Stimulated activated CD8-positive, alpha-beta memory T cell treated with anti-CD3 and anti-CD28 coated beads, Interleukin-15, amount 100 ng/mL, for 4 hours (primary cell): ENCODE results near the gene HCFC1R1.
A peak's percentile ranks its signal among the peaks of the same experiment; 100 is the strongest.
"Not testable (repeated sequence)": the region's sequence is repeated elsewhere in the genome, so short reads cannot be mapped to it uniquely, and the experiment has no call there.

Source experiments
- DNase-seq, 2 donors: peaks; one replicate each; pipeline ENCODE4 v3.0.0-alpha.2; 2020; ENCODE audit warnings: low read depth in 2 of 2

Gene HCFC1R1, protein sequence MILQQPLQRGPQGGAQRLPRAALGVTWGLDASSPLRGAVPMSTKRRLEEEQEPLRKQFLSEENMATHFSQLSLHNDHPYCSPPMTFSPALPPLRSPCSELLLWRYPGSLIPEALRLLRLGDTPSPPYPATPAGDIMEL

DNA sequence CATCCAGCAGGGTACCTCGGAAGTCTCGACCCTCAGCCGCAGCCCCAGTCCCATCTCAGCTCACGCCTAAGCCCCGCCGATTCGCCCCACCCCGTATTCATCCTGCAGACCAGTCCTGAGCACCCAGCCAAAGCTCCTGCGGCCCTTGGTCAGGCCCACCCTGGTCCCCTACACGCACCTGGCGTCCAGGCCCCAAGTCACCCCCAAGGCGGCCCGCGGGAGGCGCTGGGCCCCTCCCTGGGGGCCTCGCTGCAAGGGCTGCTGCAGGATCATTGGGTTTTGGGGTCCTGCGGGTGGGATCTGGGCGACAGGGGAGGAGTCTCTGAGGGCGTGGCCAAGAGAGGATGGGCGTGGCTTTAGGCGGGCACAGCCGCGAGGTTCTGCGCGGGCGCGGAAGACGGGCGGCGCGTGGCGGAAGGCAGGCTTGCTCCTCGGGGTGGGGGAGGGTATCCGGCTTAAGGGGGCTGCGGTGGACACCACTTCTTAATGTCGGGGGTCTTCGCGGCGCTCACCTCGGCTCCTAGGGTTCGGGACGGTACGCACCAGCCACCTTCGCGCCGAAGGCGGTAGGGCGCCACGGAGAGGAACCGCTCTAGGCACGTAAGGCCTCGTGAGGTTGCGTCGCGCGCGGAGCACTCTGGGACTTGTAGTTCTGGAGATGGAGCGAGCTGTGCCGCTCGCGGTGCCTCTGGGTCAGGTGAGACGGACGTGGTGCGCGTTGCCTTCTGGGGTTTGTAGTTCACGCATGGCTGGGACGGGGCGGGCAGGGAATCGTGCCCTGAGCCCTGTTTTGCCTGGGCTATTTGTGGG is at the start of gene HCFC1R1, which contains the start of gene THOC6:
TSS of gene HCFC1R1 (minus strand) at position 274 of the 810 bp plus-strand sequence. CDS start at position 273, 1 bp downstream.
TSS of gene THOC6 (plus strand) at position 367 of the 810 bp plus-strand sequence. CDS start at position 659, 292 bp downstream.
- peak; percentile 86 to 93 for DNase-seq

DNA sequence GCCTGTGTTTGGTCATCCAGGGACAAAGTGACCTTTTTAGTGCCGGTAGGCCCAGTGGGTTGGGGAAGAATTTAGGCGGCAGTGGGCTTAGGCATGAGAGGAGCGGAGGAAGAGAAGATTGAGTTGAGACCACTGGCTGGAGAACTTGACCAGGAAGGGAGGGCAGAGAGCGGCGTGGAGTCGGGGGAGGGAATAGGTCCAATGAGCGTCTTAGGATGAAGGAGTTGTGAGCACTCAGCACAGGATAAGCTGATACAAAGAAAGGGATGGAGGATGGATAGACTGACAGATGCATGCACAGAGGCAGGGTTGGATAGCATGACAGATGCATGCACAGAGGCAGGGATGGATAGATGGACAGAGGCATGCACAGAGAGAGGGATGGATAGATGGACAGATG is 49.7 kb upstream of the HCFC1R1 start:
- no peak for DNase-seq

DNA sequence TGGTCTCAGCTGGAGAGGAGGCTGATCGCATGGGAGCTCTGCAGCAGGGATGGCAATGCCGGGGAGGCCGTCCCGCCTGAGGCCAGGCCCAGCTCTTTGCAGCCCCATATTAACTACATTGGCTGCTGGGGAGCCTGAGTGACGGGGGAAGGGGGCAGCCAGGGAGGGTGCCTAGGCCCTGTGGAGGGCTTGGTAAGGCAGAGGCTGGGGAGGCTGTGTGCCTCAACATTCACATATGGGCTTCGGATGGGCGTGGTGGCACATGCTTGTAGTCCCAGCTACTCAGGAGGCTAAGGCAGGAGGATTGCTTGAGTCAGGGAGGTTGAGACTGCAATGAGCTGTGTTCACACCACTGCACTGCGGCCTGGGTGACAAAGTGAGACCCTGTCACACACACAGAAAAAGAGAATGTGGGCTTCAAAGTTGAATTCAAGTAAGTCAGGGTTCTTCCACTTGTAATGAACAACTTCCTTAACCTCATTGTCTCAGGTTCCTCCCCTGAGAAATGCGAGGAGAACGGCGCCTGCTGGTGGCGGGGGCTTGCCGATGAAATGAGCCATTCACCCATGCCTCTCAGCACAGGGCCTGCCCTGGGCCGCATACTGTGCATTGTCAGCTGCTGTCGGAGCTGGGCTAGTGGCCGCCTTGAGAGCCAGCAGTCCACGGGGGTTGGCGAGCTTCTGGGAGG is 49.0 kb upstream of the HCFC1R1 start:
- not testable (repeated sequence) for DNase-seq

DNA sequence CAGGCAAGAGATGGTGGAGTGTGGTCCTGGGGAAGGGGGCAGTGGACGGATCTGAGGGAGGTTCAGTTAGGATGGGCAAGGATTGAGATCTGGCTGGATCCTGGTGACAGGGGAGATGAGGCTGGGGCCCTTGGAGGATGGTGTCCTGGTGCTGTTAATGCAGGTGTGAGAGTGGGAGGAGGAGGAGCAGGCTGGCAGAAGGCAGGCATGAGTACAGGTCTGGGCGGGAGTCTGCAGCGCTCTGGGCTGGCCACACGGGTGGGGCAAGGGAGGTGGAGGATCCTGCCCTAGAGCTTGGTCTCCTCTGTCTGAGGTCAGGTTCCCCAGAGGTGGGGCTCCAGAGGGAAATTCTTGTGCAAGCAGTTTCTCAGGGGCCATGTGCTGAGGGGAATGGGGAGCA is 48.4 kb upstream of the HCFC1R1 start:
- DNase-seq = not testable (repeated sequence)

DNA sequence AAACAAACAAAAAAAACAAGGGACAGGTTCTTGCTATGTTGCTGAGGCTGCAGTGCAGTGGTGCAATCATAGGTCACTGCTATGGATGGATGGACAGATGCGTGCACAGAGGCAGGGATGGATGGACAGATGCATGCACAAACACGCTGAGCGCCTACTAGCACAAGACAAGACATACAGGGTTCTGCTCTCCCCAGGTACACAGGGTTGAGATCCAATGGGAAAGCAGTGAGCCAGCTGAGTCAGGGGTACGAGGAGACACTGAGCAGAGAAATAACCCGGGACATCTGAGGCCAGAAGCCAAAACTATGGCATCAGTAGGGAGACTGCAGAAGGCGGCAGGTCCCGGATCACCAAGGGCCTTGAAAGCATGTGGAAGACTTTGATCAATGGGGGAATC is 47.9 kb upstream of the HCFC1R1 start:
- no peak for DNase-seq

- no peak for DNase-seq
Observed at GRCh38 chr16:3070608-3071111, 46.9 kb upstream of the HCFC1R1 start.

- DNase-seq = not testable (repeated sequence)
Observed at GRCh38 chr16:3069146-3069545, 45.4 kb upstream of the HCFC1R1 start.

GRCh38 chr16:3068487-3068886 is 44.7 kb upstream of the HCFC1R1 start:
- DNase-seq = no peak

DNA sequence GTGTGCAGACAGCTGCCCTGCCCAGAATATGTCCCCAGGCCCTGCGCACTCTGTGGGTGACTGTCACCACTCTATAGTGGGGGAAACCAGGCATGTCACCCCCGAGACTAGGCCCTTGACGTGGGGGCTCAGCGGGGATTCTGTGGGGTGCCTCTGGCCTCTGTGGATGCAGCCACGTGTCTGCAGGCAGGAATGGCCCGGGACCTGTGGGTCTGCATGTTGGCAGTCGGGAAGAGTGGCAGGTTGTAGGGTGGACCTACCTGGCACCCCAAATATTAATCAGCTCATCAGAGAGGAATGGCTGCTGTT is 42.7 kb upstream of the HCFC1R1 start:
- no peak for DNase-seq

- DNase-seq = no peak
Observed at GRCh38 chr16:3065742-3066439, 42.1 kb upstream of the HCFC1R1 start.

DNA sequence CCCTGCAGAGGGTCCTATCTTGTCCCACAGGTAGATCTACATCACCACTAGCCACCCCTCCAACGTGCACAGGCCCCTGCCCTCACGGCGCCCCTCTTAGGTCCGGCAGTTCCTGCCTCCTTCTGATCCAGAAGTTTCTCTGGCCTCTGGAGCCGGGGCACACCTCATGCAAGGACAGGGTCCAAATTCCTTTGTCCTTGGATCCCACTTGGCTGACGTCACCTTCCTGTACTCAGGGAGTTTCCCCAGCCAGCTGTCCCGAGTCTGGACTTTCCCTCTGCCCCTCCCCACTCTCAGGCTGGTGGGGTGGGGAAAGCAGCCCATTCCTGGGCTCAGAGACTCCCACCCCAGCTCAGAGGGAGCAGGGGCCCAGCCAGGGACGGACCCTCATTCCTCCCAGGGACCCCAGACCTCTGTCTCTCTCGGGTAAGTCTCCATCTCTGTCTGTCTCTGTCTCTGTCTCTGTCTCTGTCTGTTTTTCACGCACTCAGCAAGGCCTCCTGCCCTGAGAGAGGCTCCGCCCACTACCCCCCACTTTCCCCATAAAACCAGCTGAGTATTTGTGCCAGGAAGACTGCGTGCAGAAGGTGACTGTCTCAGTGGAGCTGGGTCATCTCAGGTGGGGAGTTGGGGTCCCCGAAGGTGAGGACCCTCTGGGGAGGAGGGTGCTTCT is 41.5 kb upstream of the HCFC1R1 start, which contains the start of gene IL32:
TSS of gene IL32 (plus strand) at position 572 of the 673 bp plus-strand sequence. CDS start 172 bp downstream, outside the sequence.
- DNase-seq = peak; percentile 44 to 58

GRCh38 chr16:3063625-3064386 is 40.1 kb upstream of the HCFC1R1 start:
- no peak for DNase-seq

- no peak for DNase-seq
Observed at GRCh38 chr16:3062553-3062952, 38.8 kb upstream of the HCFC1R1 start.

- no peak for DNase-seq
Observed at GRCh38 chr16:3060339-3061127, 36.8 kb upstream of the HCFC1R1 start.

DNA sequence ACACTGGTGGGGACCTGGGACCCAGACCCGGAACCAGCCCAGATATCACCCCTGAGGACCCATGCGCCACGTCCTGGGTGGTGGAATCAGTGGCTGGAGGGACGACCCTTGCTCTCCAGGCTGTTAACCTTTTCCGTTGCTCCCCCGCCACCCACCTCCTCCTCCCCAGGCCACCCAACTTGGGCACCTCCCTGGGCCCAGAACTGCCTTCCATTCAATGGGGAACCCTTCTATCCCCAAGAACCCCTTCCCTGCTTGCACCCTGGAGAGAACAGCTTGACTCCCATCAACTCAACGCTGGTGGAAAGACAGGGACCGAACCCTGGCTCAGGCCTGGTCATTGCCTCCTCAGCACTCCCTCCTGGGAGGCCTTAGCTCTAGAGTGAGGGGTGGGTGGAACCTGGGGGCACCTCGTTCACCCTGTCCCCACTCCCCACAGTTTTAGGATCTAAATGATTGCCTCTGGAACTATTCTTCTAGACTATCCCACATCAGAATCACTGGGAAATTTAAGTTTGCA is 36.0 kb upstream of the HCFC1R1 start:
- no peak for DNase-seq

GRCh38 chr16:3059041-3059722 is 35.4 kb upstream of the HCFC1R1 start:
- peak; percentile 68 to 76 for DNase-seq

- DNase-seq = no peak
Observed at GRCh38 chr16:3058139-3059030, 34.6 kb upstream of the HCFC1R1 start.
